ENCODE results near the gene RAB36. TPM values are rescaled to one million over a fixed set of nuclear protein-coding genes. Genes with fewer than 3 reads are reported as not detected.

The RAB36 gene
- total and polyA plus RNA-seq, 4 donors: 0.22 to 0.56 (median 0.37) TPM

DNA sequence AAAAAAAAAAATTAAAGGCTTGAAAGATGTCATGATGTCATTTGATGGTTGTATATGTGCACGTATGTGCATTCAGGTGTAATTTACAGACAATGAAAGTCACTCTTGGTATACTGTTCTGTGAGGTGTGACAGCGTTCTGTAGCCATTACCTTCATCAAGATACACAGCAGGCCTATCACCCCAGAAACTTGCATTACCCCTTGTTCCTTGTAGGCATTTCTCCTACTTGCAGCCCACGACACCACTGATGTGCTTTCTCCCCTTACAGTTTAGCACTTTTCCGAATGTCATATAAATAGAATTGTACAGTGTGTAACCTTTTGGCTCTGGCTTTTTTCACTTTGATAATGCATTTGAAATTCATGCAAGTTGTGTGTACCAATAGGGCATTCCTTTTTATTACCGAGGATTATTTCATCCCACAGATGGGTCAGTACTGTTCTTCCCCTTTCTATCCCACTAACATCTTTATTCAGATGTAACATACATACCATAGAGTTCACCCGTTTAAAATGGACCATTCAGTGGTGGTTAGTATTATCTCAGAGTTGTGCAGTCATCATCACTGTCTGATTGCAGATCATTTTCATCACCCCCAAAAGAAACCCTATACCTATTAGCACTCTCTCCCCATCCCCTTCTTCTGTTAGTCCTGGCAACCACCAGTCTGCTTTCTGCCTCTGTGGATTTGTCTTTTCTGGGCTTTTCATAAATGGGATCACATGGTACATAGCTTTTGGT, 65.3 kb downstream of the RAB36 start:
- TF ChIP-seq FOXA2 (IDR thresholded peaks at IDR 0.05): no peak
- no peak for DNase-seq (ENCODE audit: low spot score)
- 89% methylated on average over 6 of the region's 6 CpGs for WGBS
- H3K9me3 ChIP-seq (ENCODE audit: control insufficient read depth in 4 of 4, low read length in 3 of 4): no peaks in the 10 kb centered on the region
- no peaks in the 10 kb centered on the region for H3K27me3 ChIP-seq (ENCODE audit: control insufficient read depth in 4 of 4, insufficient read depth in 4 of 4, low read length in 3 of 4)
- peaks cover 0 to 7% (median 3%) of the 10 kb centered on the region in 4 donors for H3K4me1 ChIP-seq (ENCODE audit: control insufficient read depth in 4 of 4, insufficient read depth in 4 of 4, low read length in 3 of 4)
- no peaks in the 10 kb centered on the region for H3K36me3 ChIP-seq (ENCODE audit: control insufficient read depth in 4 of 4, insufficient read depth in 3 of 4, low read depth in 1 of 4, low read length in 3 of 4)
- H3K4me3 ChIP-seq (ENCODE audit: low read depth in 1 of 3, low read length in 3 of 3): no peak overlapping the region
- H3K27ac ChIP-seq (ENCODE audit: low read depth in 1 of 2, low read length in 2 of 2): no peak overlapping the region
- H3K9ac ChIP-seq (ENCODE audit: low read depth in 1 of 2, low read length in 2 of 2): no peak overlapping the region

- Histone ChIP-seq H3K9me3 (ENCODE audit: control insufficient read depth in 4 of 4, low read length in 3 of 4) (no peaks in the 10 kb centered on the region), H3K9ac (ENCODE audit: low read depth in 1 of 2, low read length in 2 of 2) (no peak overlapping the region), H3K36me3 (ENCODE audit: control insufficient read depth in 4 of 4, insufficient read depth in 3 of 4, low read depth in 1 of 4, low read length in 3 of 4) (no peaks in the 10 kb centered on the region), H3K27ac (ENCODE audit: low read depth in 1 of 2, low read length in 2 of 2) (no peak overlapping the region), H3K4me3 (ENCODE audit: low read depth in 1 of 3, low read length in 3 of 3) (no peak overlapping the region), H3K4me1 (ENCODE audit: control insufficient read depth in 4 of 4, insufficient read depth in 4 of 4, low read length in 3 of 4) (peaks cover 0 to 13% (median 6%) of the 10 kb centered on the region in 4 donors), H3K27me3 (ENCODE audit: control insufficient read depth in 4 of 4, insufficient read depth in 4 of 4, low read length in 3 of 4) (no peaks in the 10 kb centered on the region)
- 95% methylated on average over 3 of the region's 3 CpGs for WGBS
- no peak for DNase-seq (ENCODE audit: low spot score)
- TF ChIP-seq TAF1 (conservative IDR thresholded peaks at IDR 0.05) (no peak), ATF3 (IDR thresholded peaks at IDR 0.05) (no peak), HNF4A (conservative IDR thresholded peaks at IDR 0.05) (no peak), JUND (IDR thresholded peaks at IDR 0.05) (no peak), YY1 (IDR thresholded peaks at IDR 0.05) (no peak), RAD21 (IDR thresholded peaks at IDR 0.05) (no peak), HNF4G (IDR thresholded peaks at IDR 0.05) (no peak), FOXA2 (IDR thresholded peaks at IDR 0.05) (no peak), SP1 (IDR thresholded peaks at IDR 0.05) (no peak), NR2F2 (IDR thresholded peaks at IDR 0.05) (no peak), REST (IDR thresholded peaks at IDR 0.05) (no peak), ZBTB33 (IDR thresholded peaks at IDR 0.05) (no peak), GABPA (IDR thresholded peaks at IDR 0.05 in 1 of 2, conservative IDR thresholded peaks at IDR 0.05 in 1 of 2) (no peak), EGR1 (IDR thresholded peaks at IDR 0.05; ENCODE audit: low read depth in 2 of 2) (no peak), RXRA (IDR thresholded peaks at IDR 0.05) (no peak), MAX (IDR thresholded peaks at IDR 0.05) (no peak), FOXA1 (IDR thresholded peaks at IDR 0.05) (no peak)
- TF ChIP-seq, protein P1, sequence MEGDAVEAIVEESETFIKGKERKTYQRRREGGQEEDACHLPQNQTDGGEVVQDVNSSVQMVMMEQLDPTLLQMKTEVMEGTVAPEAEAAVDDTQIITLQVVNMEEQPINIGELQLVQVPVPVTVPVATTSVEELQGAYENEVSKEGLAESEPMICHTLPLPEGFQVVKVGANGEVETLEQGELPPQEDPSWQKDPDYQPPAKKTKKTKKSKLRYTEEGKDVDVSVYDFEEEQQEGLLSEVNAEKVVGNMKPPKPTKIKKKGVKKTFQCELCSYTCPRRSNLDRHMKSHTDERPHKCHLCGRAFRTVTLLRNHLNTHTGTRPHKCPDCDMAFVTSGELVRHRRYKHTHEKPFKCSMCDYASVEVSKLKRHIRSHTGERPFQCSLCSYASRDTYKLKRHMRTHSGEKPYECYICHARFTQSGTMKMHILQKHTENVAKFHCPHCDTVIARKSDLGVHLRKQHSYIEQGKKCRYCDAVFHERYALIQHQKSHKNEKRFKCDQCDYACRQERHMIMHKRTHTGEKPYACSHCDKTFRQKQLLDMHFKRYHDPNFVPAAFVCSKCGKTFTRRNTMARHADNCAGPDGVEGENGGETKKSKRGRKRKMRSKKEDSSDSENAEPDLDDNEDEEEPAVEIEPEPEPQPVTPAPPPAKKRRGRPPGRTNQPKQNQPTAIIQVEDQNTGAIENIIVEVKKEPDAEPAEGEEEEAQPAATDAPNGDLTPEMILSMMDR (IDR thresholded peaks at IDR 0.05; ENCODE audit: low read depth, low read length, missing input control): no peak
Observed at GRCh38 chr22:23211622-23212021, 66.3 kb downstream of the RAB36 start.

Measured in liver (tissue), 9 donors.